CD4-positive, alpha-beta T cell treated with Interleukin-12 subunit alpha and Interleukin-12 subunit beta, for 1 hour (primary cell): ENCODE results near the gene ZNF426.

Experiments
- DNase-seq: peaks from one replicate; pipeline ENCODE4 v3.0.0-alpha.2; 2020

The ZNF426 gene

GRCh38 chr19:9494096-9494495, 44.3 kb downstream of the ZNF426 start:
- DNase-seq: no peak

GRCh38 chr19:9487016-9487415, 51.4 kb downstream of the ZNF426 start:
- DNase-seq: no peak

GRCh38 chr19:9485140-9485539, 53.3 kb downstream of the ZNF426 start:
- DNase-seq: no peak

- no peak for DNase-seq
These were observed 63.5 kb downstream of the ZNF426 start for GRCh38 chr19:9474975-9475374.
